IMR-90 (cell line): Measurements from ENCODE around the gene ECHS1. TPM values are rescaled to one million over a fixed set of nuclear protein-coding genes. Genes with fewer than 3 reads are reported as not detected.

Experiments used
- ATAC-seq: fragments of 200-7000 bp; cut with Tn5 transposase; 2 replicates; pipeline ENCODE4 v1.9.1; 2020; ENCODE audit warnings: low read depth, mild to moderate bottlenecking, moderate library complexity
- BruUV-seq: library from RNA; stranded (reverse); fragments of 400-500 nt; replicated peaks from 2 replicates; lab custom pipeline; 2021; lab: Mats Ljungman, UMichigan
- CTCF ChIA-PET: fragments of 300-600 bp; formaldehyde crosslinking; extraction: SDS; loops from one replicate; lab custom pipeline; 2021; ENCODE audit warnings: antibody characterized with exemption; lab: Yijun Ruan, JAX
- POLR2A ChIA-PET: fragments of 300-600 bp; sonication (Branson Sonifier 250); formaldehyde crosslinking; loops from one replicate; lab custom pipeline; 2022; ENCODE audit warnings: antibody characterized with exemption; ENCODE audit not compliant: unreplicated experiment; lab: Charles Lee
- DNase-seq: peaks from one replicate; pipeline ENCODE4 v3.0.0; 2013
- H2AFZ ChIP-seq: replicated peaks from 2 replicates; pipeline ENCODE3; 2013; ENCODE audit warnings: low read length, mild to moderate bottlenecking; ENCODE audit not compliant: poor library complexity
- H2AK5ac ChIP-seq: 2 replicates; pipeline ENCODE4 v1.6.1; 2013; ENCODE audit warnings: low read depth, low read length, inconsistent platforms
- H2AK9ac ChIP-seq: replicated peaks from 2 replicates; pipeline ENCODE3; 2013; ENCODE audit warnings: mild to moderate bottlenecking, low read depth, low read length, moderate library complexity; ENCODE audit not compliant: poor library complexity
- H2BK120ac ChIP-seq: 2 replicates; pipeline ENCODE4 v1.6.1; 2013; ENCODE audit warnings: low read depth, low read length, inconsistent platforms
- H2BK15ac ChIP-seq: 3 replicates; pipeline ENCODE4 v1.6.1; 2013; ENCODE audit warnings: low read depth, low read length, inconsistent platforms
- H2BK20ac ChIP-seq: 2 replicates; pipeline ENCODE4 v1.6.1; 2013; ENCODE audit warnings: low read depth, mild to moderate bottlenecking, inconsistent platforms, low read length, moderate library complexity
- H2BK5ac ChIP-seq: 2 replicates; pipeline ENCODE4 v1.6.1; 2013; ENCODE audit warnings: mild to moderate bottlenecking, low read depth, low read length, inconsistent platforms; ENCODE audit not compliant: poor library complexity, severe bottlenecking
- H3K14ac ChIP-seq: replicated peaks from 2 replicates; pipeline ENCODE4 v1.6.1; 2013; ENCODE audit warnings: low read depth, low read length, inconsistent platforms
- H3K18ac ChIP-seq: 2 replicates; pipeline ENCODE4 v1.6.1; 2013; ENCODE audit warnings: low read depth, low read length, control low read depth
- H3K23ac ChIP-seq: 2 replicates; pipeline ENCODE4 v1.6.1; 2013; ENCODE audit warnings: low read depth, low read length, inconsistent platforms
- H3K27ac ChIP-seq: 2 replicates; pipeline ENCODE4 v1.5.1; 2013; ENCODE audit warnings: mild to moderate bottlenecking, control low read depth, low read length; ENCODE audit not compliant: insufficient read depth
- H3K27me3 ChIP-seq: 2 replicates; pipeline ENCODE4 v1.6.1; 2013; ENCODE audit warnings: low read length; ENCODE audit not compliant: control insufficient read depth, insufficient read depth
- H3K36me3 ChIP-seq: 2 replicates; pipeline ENCODE4 v1.6.1; 2013; ENCODE audit warnings: low read length, mixed read lengths; ENCODE audit not compliant: control insufficient read depth, insufficient read depth
- H3K4ac ChIP-seq: 2 replicates; pipeline ENCODE4 v1.6.1; 2013; ENCODE audit warnings: low read depth, low read length, inconsistent platforms
- H3K4me1 ChIP-seq: 2 replicates; pipeline ENCODE4 v1.6.1; 2013; ENCODE audit warnings: low read length, mixed read lengths; ENCODE audit not compliant: control insufficient read depth, insufficient read depth
- H3K4me2 ChIP-seq: 2 replicates; pipeline ENCODE4 v1.6.1; 2013; ENCODE audit warnings: low read depth, mild to moderate bottlenecking, control low read depth, low read length, moderate library complexity
- H3K4me3 ChIP-seq: 2 replicates; pipeline ENCODE4 v1.5.1; 2013; ENCODE audit warnings: low read depth, mild to moderate bottlenecking, control low read depth, low read length, moderate library complexity; ENCODE audit not compliant: insufficient read depth
- H3K56ac ChIP-seq: 2 replicates; pipeline ENCODE4 v1.6.1; 2013; ENCODE audit warnings: low read length, inconsistent platforms; ENCODE audit not compliant: insufficient read depth; ENCODE audit errors: extremely low read depth
- H3K79me1 ChIP-seq, 2 experiments: 2 replicates each; pipeline ENCODE4 v1.6.1; 2013; ENCODE audit warnings: low read length in 2 of 2, inconsistent platforms in 1 of 2, low read depth in 1 of 2
- H3K9ac ChIP-seq: 2 replicates; pipeline ENCODE4 v1.6.1; 2013; ENCODE audit warnings: low read depth, low read length, control low read depth
- H3K9me1 ChIP-seq: 2 replicates; pipeline ENCODE4 v1.6.1; 2013; ENCODE audit warnings: low read length, inconsistent platforms; ENCODE audit not compliant: insufficient read depth
- H3K9me3 ChIP-seq: 2 replicates; pipeline ENCODE4 v1.6.1; 2013; ENCODE audit warnings: low read length; ENCODE audit not compliant: control insufficient read depth, insufficient read depth
- H4K20me1 ChIP-seq: 2 replicates; pipeline ENCODE4 v1.6.1; 2013; ENCODE audit warnings: low read length, inconsistent platforms; ENCODE audit not compliant: insufficient read depth
- H4K5ac ChIP-seq: 2 replicates; pipeline ENCODE4 v1.6.1; 2013; ENCODE audit warnings: mild to moderate bottlenecking, low read depth, low read length, control low read depth
- H4K8ac ChIP-seq, 2 experiments: 2 replicates each; pipeline ENCODE4 v1.6.1; 2013; ENCODE audit warnings: low read depth in 2 of 2, low read length in 2 of 2, control low read depth in 1 of 2, inconsistent platforms in 1 of 2
- H4K91ac ChIP-seq: 2 replicates; pipeline ENCODE4 v1.6.1; 2013; ENCODE audit warnings: low read depth, low read length, inconsistent platforms; ENCODE audit not compliant: insufficient read depth
- BHLHE40 ChIP-seq: fragments of 150-350 bp; IDR thresholded peaks from 2 replicates; pipeline ENCODE4 v1.6.1; 2016; ENCODE audit warnings: mild to moderate bottlenecking, low read depth, low read length
- CEBPB ChIP-seq: IDR thresholded peaks from 2 replicates; pipeline ENCODE4 v1.6.1; 2012; ENCODE audit warnings: low read depth, low read length, improper control_type of control experiment
- CHD1 ChIP-seq: IDR thresholded peaks from 2 replicates; pipeline ENCODE4 v1.6.1; 2012; ENCODE audit warnings: low read depth, low read length, improper control_type of control experiment
- CTCF ChIP-seq: conservative IDR thresholded peaks from 2 replicates; pipeline ENCODE4 v1.5.1; 2012; ENCODE audit warnings: mild to moderate bottlenecking, low read depth, low read length, improper control_type of control experiment
- ELK1 ChIP-seq: fragments of 150-350 bp; IDR thresholded peaks from 2 replicates; pipeline ENCODE4 v1.6.1; 2016; ENCODE audit warnings: low read depth, mild to moderate bottlenecking, low read length, moderate library complexity, borderline replicate concordance
- FOS ChIP-seq: fragments of 150-350 bp; IDR thresholded peaks from 2 replicates; pipeline ENCODE4 v1.6.1; 2016; ENCODE audit warnings: low read depth, low read length
- MAFK ChIP-seq: IDR thresholded peaks from 2 replicates; pipeline ENCODE4 v1.6.1; 2012; ENCODE audit warnings: low read depth, low read length, improper control_type of control experiment
- MAZ ChIP-seq: IDR thresholded peaks from 2 replicates; pipeline ENCODE4 v1.6.1; 2012; ENCODE audit warnings: low read depth, mild to moderate bottlenecking, low read length, improper control_type of control experiment, moderate library complexity, borderline replicate concordance
- MXI1 ChIP-seq: IDR thresholded peaks from 2 replicates; pipeline ENCODE4 v1.6.1; 2012; ENCODE audit warnings: low read depth, mild to moderate bottlenecking, low read length, moderate library complexity, borderline replicate concordance
- NFE2L2 ChIP-seq: fragments of 150-350 bp; IDR thresholded peaks from 2 replicates; pipeline ENCODE4 v1.6.1; 2016; ENCODE audit warnings: low read depth, mild to moderate bottlenecking, low read length
- POLR2A ChIP-seq: IDR thresholded peaks from 2 replicates; pipeline ENCODE4 v1.6.1; 2012; ENCODE audit warnings: mild to moderate bottlenecking, low read depth, low read length
- RAD21 ChIP-seq: IDR thresholded peaks from 2 replicates; pipeline ENCODE4 v1.6.1; 2012; ENCODE audit warnings: low read length, improper control_type of control experiment
- RCOR1 ChIP-seq: IDR thresholded peaks from 2 replicates; pipeline ENCODE4 v1.6.1; 2012; ENCODE audit warnings: mild to moderate bottlenecking, low read length, improper control_type of control experiment; ENCODE audit not compliant: insufficient replicate concordance
- RFX5 ChIP-seq: IDR thresholded peaks from 2 replicates; pipeline ENCODE4 v1.8.0; 2012; ENCODE audit warnings: low read depth, mild to moderate bottlenecking, low read length, moderate library complexity
- SMC3 ChIP-seq: fragments of 150-350 bp; IDR thresholded peaks from 2 replicates; pipeline ENCODE4 v1.6.1; 2016; ENCODE audit warnings: low read depth, mild to moderate bottlenecking, antibody characterized with exemption, low read length, moderate library complexity
- USF2 ChIP-seq: fragments of 150-350 bp; IDR thresholded peaks from 2 replicates; pipeline ENCODE4 v1.6.1; 2017; ENCODE audit warnings: mild to moderate bottlenecking, antibody characterized with exemption, low read length, low read depth
- WGBS, 2 experiments: methylation state at CpG; one replicate each; pipeline versions ENCODE4 v1.1.5 to v1.1.7; 2013; ENCODE audit warnings: missing lambda C conversion rate in 2 of 2; ENCODE audit not compliant: insufficient read length in 1 of 2; ENCODE audit errors: extremely low coverage in 2 of 2; 5-methylcytosine and 5-hydroxymethylcytosine counted together
- dilution Hi-C: fragments of 300-500 bp; cut with HindIII; formaldehyde crosslinking; loops from one replicate; pipeline ENCODE4 v1.14.3; 2018; ENCODE audit warnings: low sequenced_read_pairs; ENCODE audit not compliant: unreplicated experiment
- in situ Hi-C: fragments of 300-500 bp; cut with MboI; formaldehyde crosslinking; loops from 3 replicates; pipeline ENCODE4 v1.14.3; 2019; ENCODE audit warnings: low sequenced_read_pairs, inconsistent platforms, mixed read lengths
- intact Hi-C: fragments of 100-400 bp; cut with micrococcal nuclease; formaldehyde crosslinking; loops from 2 replicates; pipeline ENCODE4 v1.10.0; 2022
- polyA plus RNA-seq, 3 experiments: library from polyadenylated mRNA; depleted of rRNA; stranded (reverse); fragments of >200 nt; gene quantifications; 2 replicates each; pipeline ENCODE4 v1.2.3, GENCODE V29; 2012; ENCODE audit warnings: low replicate concordance in 1 of 3
- total RNA-seq: library from RNA; depleted of rRNA; stranded (reverse); fragments of >200 nt; gene quantifications from 2 replicates; pipeline ENCODE4 v1.2.3, GENCODE V29; 2012

ECHS1 gene
- total and polyA plus RNA-seq, 2 of the 4 experiments (the other 2 are of a cell fraction) = 60.8 to 84.2 TPM

DNA sequence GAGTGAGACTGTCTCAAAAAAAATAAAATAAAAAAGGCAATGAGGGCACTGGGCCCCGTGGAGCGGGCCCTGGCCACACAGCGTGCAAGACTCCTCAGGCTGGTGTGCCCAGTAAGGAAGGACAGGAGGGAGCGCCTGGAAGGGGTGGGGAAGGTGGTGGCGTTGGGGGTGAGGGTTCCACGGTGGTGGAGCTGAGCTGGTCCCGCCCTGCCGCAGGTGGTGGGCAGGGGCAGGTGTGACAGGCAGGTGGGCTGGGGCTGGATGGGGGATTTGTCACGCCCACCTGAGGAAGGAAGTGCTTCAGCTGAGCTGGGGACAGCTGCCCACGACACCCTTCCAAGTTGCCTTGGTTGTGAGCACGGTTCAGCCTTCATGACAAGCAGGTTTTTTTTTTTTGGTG lies 26.7 kb downstream of the ECHS1 start:
- H3K56ac ChIP-seq = no peak overlapping the region
- no peaks in the 10 kb centered on the region for H3K79me1 ChIP-seq
- 0 out of 2 replicates have a peak, but pooled peaks cover 5% of the 10 kb centered on the region for H3K9me1 ChIP-seq
- no peak overlapping the region for H3K4me2 ChIP-seq
- H2AK9ac ChIP-seq = no peak overlapping the region
- no peak overlapping the region for H3K14ac ChIP-seq
- H2BK120ac ChIP-seq = no peak overlapping the region
- no peak overlapping the region for H2AFZ ChIP-seq
- H2BK20ac ChIP-seq = no peak overlapping the region
- WGBS, 2 experiments = 58% methylated on average over 7 of the region's 11 CpGs; no CpG with 5 or more reads in 1 of the 2 experiments
- no peak overlapping the region for H3K4ac ChIP-seq
- POLR2A ChIA-PET = no interaction called here
- H4K8ac ChIP-seq = no peak overlapping the region
- no peak for TF ChIP-seq RFX5
- TF ChIP-seq MAZ = no peak
- TF ChIP-seq MAFK = no peak
- no peak for TF ChIP-seq CTCF
- TF ChIP-seq SMC3 = no peak
- TF ChIP-seq CEBPB = no peak
- TF ChIP-seq RCOR1 = no peak
- no peak for TF ChIP-seq FOS
- TF ChIP-seq RAD21 = no peak
- TF ChIP-seq NFE2L2 = no peak
- no peak for TF ChIP-seq ELK1
- TF ChIP-seq USF2 = no peak
- no peak for TF ChIP-seq MXI1
- no peak for TF ChIP-seq CHD1
- TF ChIP-seq BHLHE40 = no peak
- TF ChIP-seq POLR2A = no peak
- intact Hi-C loops (no loop called here), dilution Hi-C loops (no loop called here), in situ Hi-C loops (no loop called here)
- H3K4me1 ChIP-seq = no peaks in the 10 kb centered on the region
- no peak overlapping the region for H2AK5ac ChIP-seq
- no peak for ATAC-seq
- H3K27ac ChIP-seq = no peak overlapping the region
- H4K20me1 ChIP-seq = no peaks in the 10 kb centered on the region
- no peak overlapping the region for H2BK5ac ChIP-seq
- H3K23ac ChIP-seq = no peak overlapping the region
- no peak overlapping the region for H3K9ac ChIP-seq
- no peak for DNase-seq
- CTCF ChIA-PET = interaction anchor here (0.7 kb wide), 1 partner anchor 166 kb away, joined by 3 read pairs; no protein-coding TSS in a partner anchor
- no TSS peak for BruUV-seq
- no peak overlapping the region for H4K5ac ChIP-seq
- H2BK15ac ChIP-seq = no peak overlapping the region
- no peak overlapping the region for H4K91ac ChIP-seq
- H3K4me3 ChIP-seq = no peak overlapping the region
- no peaks in the 10 kb centered on the region for H3K9me3 ChIP-seq
- H3K18ac ChIP-seq = no peak overlapping the region
- no peaks in the 10 kb centered on the region for H3K36me3 ChIP-seq
- peaks cover 18% of the 10 kb centered on the region for H3K27me3 ChIP-seq
